Kidney (tissue), 14 donors: ENCODE results near the gene COL25A1. TPM values are rescaled to one million over a fixed set of nuclear protein-coding genes. Genes with fewer than 3 reads are reported as not detected.
A peak's percentile ranks its signal among the peaks of the same experiment; 100 is the strongest.

Source experiments
- DNase-seq, 5 donors: peaks; one replicate each; pipeline ENCODE4 v3.0.0-alpha.2; 2013 to 2020
- FAIRE-seq: peaks from 2 replicates; lab custom pipeline; 2012; peaks lifted over from hg19 to GRCh38; lab: Jason Lieb, UNC
- H3K27ac ChIP-seq, 2 donors: one replicate each; pipeline ENCODE4 v1.7.0; 2013; ENCODE audit warnings: low read depth in 2 of 2, low read length in 2 of 2, inconsistent platforms in 1 of 2
- H3K27me3 ChIP-seq: one replicate; pipeline ENCODE4 v1.7.1; 2013; ENCODE audit warnings: low read length, inconsistent platforms; ENCODE audit not compliant: control insufficient read depth, insufficient read depth
- H3K36me3 ChIP-seq, 3 donors: one replicate each; pipeline versions ENCODE4 v1.7.0 to v1.7.1; 2013; ENCODE audit warnings: low read length in 3 of 3, control low read depth in 1 of 3, inconsistent platforms in 1 of 3; ENCODE audit not compliant: insufficient read depth in 3 of 3, control insufficient read depth in 2 of 3
- H3K4me1 ChIP-seq, 3 donors: one replicate each; pipeline versions ENCODE4 v1.7.0 to v1.7.1; 2013; ENCODE audit warnings: low read length in 3 of 3, inconsistent platforms in 1 of 3, low read depth in 1 of 3; ENCODE audit not compliant: control insufficient read depth in 2 of 3, insufficient read depth in 2 of 3
- H3K4me3 ChIP-seq, 3 donors: one replicate each; pipeline versions ENCODE4 v1.7.0 to v1.8.1; 2013; ENCODE audit warnings: low read length in 3 of 3, control low read depth in 1 of 3, inconsistent platforms in 1 of 3
- H3K9ac ChIP-seq, 3 donors: one replicate each; pipeline versions ENCODE4 v1.7.0 to v1.7.1; 2013; ENCODE audit warnings: low read length in 3 of 3, control low read depth in 1 of 3, inconsistent platforms in 1 of 3
- H3K9me3 ChIP-seq, 3 donors: one replicate each; pipeline versions ENCODE4 v1.7.0 to v1.7.1; 2013; ENCODE audit warnings: low read length in 3 of 3, control low read depth in 1 of 3, inconsistent platforms in 1 of 3; ENCODE audit not compliant: control insufficient read depth in 2 of 3, insufficient read depth in 1 of 3
- intact Hi-C: fragments of 100-400 bp; cut with DNase I; formaldehyde crosslinking; loops from one replicate; pipeline ENCODE4 v1.11.1; 2022
- polyA plus RNA-seq: library from polyadenylated mRNA; stranded (reverse); fragments of 350-450 nt; fragmentation: Illumina TruSeq; extraction: RNeasy Lipid Tissue Mini Kit (QIAGEN cat#74804); gene quantifications from one replicate; pipeline ENCODE4 v1.2.3, GENCODE V29; 2014; ENCODE audit warnings: low read depth, low replicate concordance; ENCODE audit not compliant: insufficient read depth
- total RNA-seq: library from RNA; stranded (reverse); fragmentation: NEBNext Ultra II Directional; extraction: Animal tissue kit (Norgen Biotek cat#: 25700); gene quantifications from one replicate; pipeline ENCODE4 v1.2.1, GENCODE V29; 2021
- TF ChIP-seq, protein P1 (sequence below): IDR thresholded peaks from 3 replicates; pipeline ENCODE4 v1.5.1; 2012; ENCODE audit warnings: mild to moderate bottlenecking, moderate library complexity, borderline replicate concordance; ENCODE audit not compliant: insufficient read depth; ENCODE audit errors: extremely low read depth
- donor health status: control.
- donor health status: control.
- donor health status: control.
- donor health status: control.
- donor health status: control.
- donor health status: DM: yes; HTN: yes; CAD: no.
- donor health status: Normal renal cell carcinoma (clear cell type).

COL25A1 gene
- total and polyA plus RNA-seq, 2 donors from 2014 or later = 0.52 to 2.3 TPM

DNA sequence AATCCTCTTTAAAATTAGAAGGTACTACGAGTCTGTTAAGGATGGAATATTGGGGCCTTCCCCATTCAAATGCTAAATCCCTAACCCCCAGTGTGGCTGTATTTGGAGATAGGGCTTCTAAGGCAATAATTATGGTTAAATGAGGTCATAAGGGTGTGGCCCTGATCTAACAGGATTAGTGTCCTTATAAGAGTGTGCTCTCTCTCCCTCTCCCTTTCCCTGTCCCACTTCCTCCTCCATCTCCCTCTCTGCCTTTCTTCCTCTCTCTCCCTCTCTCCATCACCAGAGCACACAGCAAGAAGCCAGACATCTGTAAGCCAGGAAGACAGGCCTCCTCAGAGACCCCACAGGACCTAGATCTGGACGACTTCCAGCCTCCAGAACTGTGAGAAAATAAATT is 116.9 kb downstream of the COL25A1 start:
- no peaks in the 10 kb centered on the region for H3K27me3 ChIP-seq
- no peak for DNase-seq
- TF ChIP-seq, protein P1, sequence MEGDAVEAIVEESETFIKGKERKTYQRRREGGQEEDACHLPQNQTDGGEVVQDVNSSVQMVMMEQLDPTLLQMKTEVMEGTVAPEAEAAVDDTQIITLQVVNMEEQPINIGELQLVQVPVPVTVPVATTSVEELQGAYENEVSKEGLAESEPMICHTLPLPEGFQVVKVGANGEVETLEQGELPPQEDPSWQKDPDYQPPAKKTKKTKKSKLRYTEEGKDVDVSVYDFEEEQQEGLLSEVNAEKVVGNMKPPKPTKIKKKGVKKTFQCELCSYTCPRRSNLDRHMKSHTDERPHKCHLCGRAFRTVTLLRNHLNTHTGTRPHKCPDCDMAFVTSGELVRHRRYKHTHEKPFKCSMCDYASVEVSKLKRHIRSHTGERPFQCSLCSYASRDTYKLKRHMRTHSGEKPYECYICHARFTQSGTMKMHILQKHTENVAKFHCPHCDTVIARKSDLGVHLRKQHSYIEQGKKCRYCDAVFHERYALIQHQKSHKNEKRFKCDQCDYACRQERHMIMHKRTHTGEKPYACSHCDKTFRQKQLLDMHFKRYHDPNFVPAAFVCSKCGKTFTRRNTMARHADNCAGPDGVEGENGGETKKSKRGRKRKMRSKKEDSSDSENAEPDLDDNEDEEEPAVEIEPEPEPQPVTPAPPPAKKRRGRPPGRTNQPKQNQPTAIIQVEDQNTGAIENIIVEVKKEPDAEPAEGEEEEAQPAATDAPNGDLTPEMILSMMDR = no peak
- H3K4me3 ChIP-seq = no peak overlapping the region
- FAIRE-seq = no peak
- H3K9ac ChIP-seq = no peak overlapping the region
- intact Hi-C loops = no loop called here
- H3K9me3 ChIP-seq = no peaks in the 10 kb centered on the region
- no peaks in the 10 kb centered on the region for H3K36me3 ChIP-seq
- no peaks in the 10 kb centered on the region for H3K4me1 ChIP-seq
- no peak overlapping the region for H3K27ac ChIP-seq

DNA sequence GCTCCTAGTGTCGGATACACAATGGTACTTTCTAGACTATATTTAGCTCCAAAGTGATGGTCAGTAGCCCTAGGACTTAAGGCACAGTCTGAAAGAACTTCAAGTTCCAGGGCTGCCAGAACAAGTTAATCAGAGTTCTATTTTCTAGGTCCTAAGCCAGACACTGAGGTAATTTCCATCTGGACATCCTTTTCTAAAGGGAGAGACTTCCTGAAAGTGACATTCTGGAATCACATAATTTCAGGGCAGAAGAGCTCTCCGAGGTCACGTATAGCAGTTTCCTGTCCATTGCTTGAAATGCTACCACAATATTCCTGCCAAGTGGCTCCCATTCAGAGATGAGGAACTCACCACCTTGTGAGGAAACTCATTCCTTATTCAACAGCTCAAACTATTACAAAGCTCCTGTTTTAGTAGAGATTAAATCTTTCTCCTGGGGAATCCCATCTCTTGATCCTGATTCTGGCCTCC is 117.9 kb downstream of the COL25A1 start:
- TF ChIP-seq, protein P1 = no peak

DNA sequence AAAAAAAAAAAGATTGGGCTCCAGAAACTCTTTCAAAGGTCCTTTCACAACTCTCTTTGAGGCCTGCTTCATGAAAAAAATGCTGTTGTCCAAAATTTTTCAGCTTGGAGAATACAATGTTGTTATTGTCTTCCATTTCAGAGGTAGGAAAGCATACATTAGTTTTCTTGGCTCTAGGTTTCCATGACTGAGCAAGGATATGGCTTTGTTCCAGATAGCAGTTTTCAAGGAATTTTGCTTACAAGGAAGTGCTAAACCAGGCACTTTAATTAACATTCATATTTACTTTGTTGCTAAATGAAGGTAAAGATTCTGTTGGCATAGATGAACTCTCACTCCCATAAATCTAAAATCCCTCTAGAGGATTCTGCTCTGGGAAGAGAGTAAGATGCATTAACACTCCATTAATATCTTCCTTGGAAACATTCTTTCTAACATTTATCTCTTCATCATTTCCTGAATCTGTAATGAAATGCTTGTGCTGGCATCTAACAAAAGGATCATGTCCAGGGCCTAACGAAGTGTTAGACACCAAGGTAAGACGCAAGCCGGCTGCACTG is 118.4 kb downstream of the COL25A1 start:
- Histone ChIP-seq H3K27ac (no peak overlapping the region), H3K9me3 (no peaks in the 10 kb centered on the region), H3K9ac (no peak overlapping the region), H3K4me3 (no peak overlapping the region), H3K36me3 (no peaks in the 10 kb centered on the region), H3K4me1 (no peaks in the 10 kb centered on the region), H3K27me3 (no peaks in the 10 kb centered on the region)
- FAIRE-seq = no peak
- intact Hi-C loops = no loop called here
- TF ChIP-seq, protein P1 = no peak
- peak in 1 of 5 donors; percentile 47 for DNase-seq

More for the DNA sequence above, 117.9 kb downstream of the COL25A1 start:
- intact Hi-C loops = no loop called here
- DNase-seq (peak in 1 of 5 donors; percentile 55), FAIRE-seq (no peak)
- H3K27me3 ChIP-seq = no peaks in the 10 kb centered on the region
- no peaks in the 10 kb centered on the region for H3K36me3 ChIP-seq
- no peak overlapping the region for H3K27ac ChIP-seq
- no peak overlapping the region for H3K4me3 ChIP-seq
- no peak overlapping the region for H3K9ac ChIP-seq
- H3K9me3 ChIP-seq = no peaks in the 10 kb centered on the region
- H3K4me1 ChIP-seq = no peaks in the 10 kb centered on the region

DNA sequence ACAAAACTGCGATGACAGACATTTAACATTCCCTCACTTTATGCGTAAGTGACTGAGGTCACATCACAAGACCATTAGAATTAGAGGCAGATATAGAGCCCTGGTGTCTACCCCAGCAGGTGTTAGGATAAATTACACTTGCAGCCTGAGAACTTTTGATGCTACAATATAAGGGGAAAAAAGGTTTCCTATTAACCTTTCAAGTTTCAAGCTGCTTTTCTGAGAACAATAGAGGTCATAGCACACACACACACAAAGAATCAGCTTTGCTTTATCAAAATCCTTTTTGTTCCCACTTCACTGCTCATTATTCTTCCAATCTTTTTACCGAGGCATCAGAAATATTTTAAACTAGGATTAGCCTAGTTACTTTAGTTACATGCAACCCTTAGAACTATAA is 119.8 kb downstream of the COL25A1 start:
- Histone ChIP-seq H3K4me3 (no peak overlapping the region), H3K36me3 (no peaks in the 10 kb centered on the region), H3K4me1 (no peaks in the 10 kb centered on the region), H3K27me3 (no peaks in the 10 kb centered on the region), H3K9ac (no peak overlapping the region), H3K27ac (no peak overlapping the region), H3K9me3 (no peaks in the 10 kb centered on the region)
- intact Hi-C loops = no loop called here
- FAIRE-seq (no peak), DNase-seq (no peak)
- TF ChIP-seq, protein P1 = no peak
